AG04450 (cell line): Measurements from ENCODE around the gene ZFYVE16. TPM values are rescaled to one million over a fixed set of nuclear protein-coding genes. Genes with fewer than 3 reads are reported as not detected.

Experiments used
- CTCF ChIA-PET: fragments of 300-600, 350-600 bp; formaldehyde crosslinking; extraction: SDS; loops from one replicate; lab custom pipeline; 2022; ENCODE audit warnings: antibody characterized with exemption, inconsistent platforms; lab: Charles Lee
- POLR2A ChIA-PET: fragments of 350-600 bp; formaldehyde crosslinking; extraction: SDS; loops from one replicate; lab custom pipeline; 2021; ENCODE audit warnings: antibody characterized with exemption, inconsistent platforms; lab: Yijun Ruan, JAX
- DNase-seq: peaks from one replicate; pipeline ENCODE4 v3.0.0-alpha.2; 2011; ENCODE audit warnings: low read depth, low spot score
- H3K27ac ChIP-seq: one replicate; pipeline ENCODE4 v1.5.1; 2012; ENCODE audit warnings: low read depth, low read length, control low read depth
- H3K27me3 ChIP-seq: one replicate; pipeline ENCODE4 v1.6.0; 2012; ENCODE audit warnings: low read length; ENCODE audit not compliant: control insufficient read depth, insufficient read depth
- H3K4me3 ChIP-seq: 2 replicates; pipeline ENCODE4 v1.5.1; 2011; ENCODE audit warnings: mild to moderate bottlenecking, low read depth, low read length, control low read depth
- H3K9me3 ChIP-seq: 2 replicates; pipeline ENCODE4 v1.5.1; 2012; ENCODE audit warnings: low read length; ENCODE audit not compliant: control insufficient read depth, insufficient read depth
- CTCF ChIP-seq: IDR thresholded peaks from 2 replicates; pipeline ENCODE4 v1.5.1; 2011; ENCODE audit warnings: low read depth, low read length, control low read depth, inconsistent platforms
- polyA plus RNA-seq: library from polyadenylated mRNA; depleted of rRNA; stranded (reverse); fragments of >200 nt; gene quantifications from 2 replicates; pipeline ENCODE4 v1.2.3, GENCODE V29; 2011

ZFYVE16 gene
- polyA plus RNA-seq, 1 experiment, result 15.8 TPM

GRCh38 chr5:80403782-80404181 is 4.1 kb upstream of the ZFYVE16 start:
- Histone ChIP-seq H3K4me3 (no peak overlapping the region), H3K9me3 (peaks cover 4% of the 10 kb centered on the region; the same call in 1 of the 2 replicates), H3K27me3 (no peaks in the 10 kb centered on the region), H3K27ac (no peak overlapping the region)
- no peak for TF ChIP-seq CTCF
- CTCF ChIA-PET, result no interaction called here
- DNase-seq, result no peak
- POLR2A ChIA-PET, result no interaction called here

DNA sequence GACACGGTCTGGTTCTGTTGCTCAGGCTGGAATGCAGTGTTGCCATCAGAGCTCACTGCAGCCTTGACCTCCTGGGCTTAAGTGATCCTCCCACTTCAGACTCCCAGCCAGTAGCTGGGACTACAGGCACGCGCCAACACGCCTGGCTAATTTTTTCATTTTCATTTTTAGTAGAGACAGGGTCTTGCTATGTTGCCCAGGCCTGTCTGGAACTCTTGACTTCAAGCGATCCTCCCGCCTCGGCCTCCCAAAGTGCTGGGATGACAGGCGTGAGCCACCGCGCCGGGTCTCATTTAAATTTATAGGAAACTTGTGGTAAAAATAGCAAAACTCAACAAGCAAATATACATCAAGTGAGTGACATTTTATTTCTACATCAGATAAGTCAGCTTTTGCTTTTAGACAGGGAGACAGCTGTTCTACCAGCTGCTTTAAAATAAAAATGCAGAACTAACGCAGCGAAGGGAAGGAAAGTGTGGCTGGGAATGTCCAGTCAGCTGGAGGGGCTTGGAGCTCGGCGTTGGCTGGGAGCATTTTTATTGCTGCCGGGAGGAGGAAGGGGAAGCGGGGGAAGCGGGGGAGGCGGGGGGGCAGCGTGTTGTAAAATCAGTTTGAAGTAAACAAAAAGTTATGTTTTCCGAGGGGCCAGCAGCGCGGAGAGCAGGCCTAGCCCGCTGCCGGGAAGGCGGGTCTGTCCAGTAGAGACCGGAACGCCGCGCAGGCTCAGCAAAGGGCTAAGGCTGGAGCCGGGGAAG is 707 bp upstream of the ZFYVE16 start:
- ChIA-PET POLR2A (interaction anchor here (0.6 kb wide), 2 partner anchors 67 to 1961 kb away, joined by 3 read pairs; no protein-coding TSS in a partner anchor), CTCF (interaction anchor here (0.6 to 1.1 kb wide), 3 partner anchors 317 to 897 kb away, joined by 3 read pairs; no protein-coding TSS in a partner anchor)
- no peak for TF ChIP-seq CTCF
- peak overlapping the region; percentile 98 for H3K27ac ChIP-seq
- peak overlapping the region; percentile 80 for H3K4me3 ChIP-seq
- H3K27me3 ChIP-seq, result no peaks in the 10 kb centered on the region
- no peak for DNase-seq
- H3K9me3 ChIP-seq, result peaks cover 4% of the 10 kb centered on the region; the same call in 1 of the 2 replicates

GRCh38 chr5:80408484-80409366 is 861 bp downstream of the ZFYVE16 start:
- CTCF ChIA-PET, result no interaction called here
- peak overlapping the region; percentile 98 for H3K27ac ChIP-seq
- no peaks in the 10 kb centered on the region for H3K27me3 ChIP-seq
- POLR2A ChIA-PET, result no interaction called here
- DNase-seq, result no peak
- peaks cover 4% of the 10 kb centered on the region; the same call in 1 of the 2 replicates for H3K9me3 ChIP-seq
- peak overlapping the region; percentile 80 for H3K4me3 ChIP-seq
- TF ChIP-seq CTCF, result no peak

DNA sequence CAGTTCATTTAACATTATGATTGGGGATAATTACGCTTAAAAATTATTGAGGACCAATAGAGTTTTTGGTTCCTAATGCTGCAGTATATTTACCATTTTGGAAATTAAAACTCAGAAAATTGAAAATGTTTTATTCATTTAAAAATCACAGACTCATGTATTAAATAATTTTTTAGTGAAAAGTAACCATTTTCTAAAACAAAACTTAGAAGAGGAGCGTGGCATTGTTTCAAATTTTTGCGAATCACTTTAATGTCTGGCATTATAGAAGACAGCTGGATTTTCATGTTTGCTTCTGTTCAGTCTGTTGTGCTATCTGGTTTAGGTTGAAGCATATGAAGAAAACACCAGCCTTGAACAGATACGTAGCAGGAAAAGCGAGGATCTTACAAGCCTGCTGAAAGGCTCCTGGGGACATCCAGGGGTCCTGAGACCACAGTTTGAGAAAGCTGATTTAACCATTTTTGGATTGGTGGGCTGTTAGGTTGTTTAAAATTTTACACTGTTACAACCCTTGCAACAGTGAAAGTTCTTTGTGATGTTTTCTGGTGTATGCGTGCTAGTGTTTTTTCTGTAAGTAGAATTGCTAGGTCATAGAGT is 1.6 kb downstream of the ZFYVE16 start:
- ChIA-PET CTCF (no interaction called here), POLR2A (no interaction called here)

More for the DNA sequence above, 1.6 kb downstream of the ZFYVE16 start:
- Histone ChIP-seq H3K9me3 (peaks cover 4% of the 10 kb centered on the region; the same call in 1 of the 2 replicates), H3K4me3 (peak overlapping the region; percentile 80), H3K27me3 (no peaks in the 10 kb centered on the region), H3K27ac (peak overlapping the region; percentile 40)
- DNase-seq, result no peak
- TF ChIP-seq CTCF, result no peak
